T-helper 1 cell (primary cell): ENCODE measurements around the gene NME7.
"Not testable (repeated sequence)": the region's sequence is repeated elsewhere in the genome, so short reads cannot be mapped to it uniquely, and the experiment has no call there.

Experiments
- DNase-seq, 5 donors: peaks; one replicate each; pipeline ENCODE4 v3.0.0-alpha.2; 2012 to 2020

The NME7 gene

GRCh38 chr1:169149555-169150286 is 217.9 kb downstream of the NME7 start:
- DNase-seq: no peak

GRCh38 chr1:169148472-169149252 is 218.9 kb downstream of the NME7 start:
- DNase-seq: no peak

- DNase-seq: no peak
Measured at GRCh38 chr1:169146576-169147214, 220.9 kb downstream of the NME7 start.

- no peak for DNase-seq
Measured at GRCh38 chr1:169144941-169145626, 222.5 kb downstream of the NME7 start.

GRCh38 chr1:169143984-169144383 is 223.6 kb downstream of the NME7 start:
- no peak for DNase-seq

- no peak for DNase-seq
Measured at GRCh38 chr1:169143346-169143745, 224.3 kb downstream of the NME7 start.

GRCh38 chr1:169142129-169142528 is 225.5 kb downstream of the NME7 start:
- DNase-seq: no peak

- no peak for DNase-seq
Measured at GRCh38 chr1:169141356-169141755, 226.2 kb downstream of the NME7 start.

GRCh38 chr1:169138866-169139670 is 228.5 kb downstream of the NME7 start:
- DNase-seq: peak in 1 of 5 donors; percentile 73

GRCh38 chr1:169137357-169137756 is 230.2 kb downstream of the NME7 start:
- DNase-seq: no peak

- DNase-seq: no peak
Measured at GRCh38 chr1:169133801-169134502, 233.6 kb downstream of the NME7 start.

- no peak for DNase-seq
Measured at GRCh38 chr1:169133228-169133576, 234.4 kb downstream of the NME7 start.

GRCh38 chr1:169132512-169133227 is 234.9 kb downstream of the NME7 start:
- DNase-seq: no peak

GRCh38 chr1:169130683-169131082 is 236.9 kb downstream of the NME7 start:
- DNase-seq: no peak

- DNase-seq: no peak
Measured at GRCh38 chr1:169129109-169129784, 238.3 kb downstream of the NME7 start.

GRCh38 chr1:169128562-169128961 is 239.0 kb downstream of the NME7 start:
- no peak for DNase-seq

GRCh38 chr1:169127305-169127704 is 240.3 kb downstream of the NME7 start:
- no peak for DNase-seq

- no peak for DNase-seq
Measured at GRCh38 chr1:169126335-169126734, 241.3 kb downstream of the NME7 start.

- not testable (repeated sequence) for DNase-seq
Measured at GRCh38 chr1:169125597-169125996, 242.0 kb downstream of the NME7 start.

GRCh38 chr1:169124459-169124858 is 243.1 kb downstream of the NME7 start:
- DNase-seq: no peak
